ENCODE results near the gene PLEKHJ1.

Gene PLEKHJ1

GRCh38 chr19:2217591-2217990 lies 18.5 kb downstream of the PLEKHJ1 start:
- no peak for DNase-seq (ENCODE audit: extremely low spot score)
- TF ChIP-seq HDGF (IDR thresholded peaks at IDR 0.05; ENCODE audit: borderline replicate concordance) (no peak), SUZ12 (IDR thresholded peaks at IDR 0.05) (no peak), L3MBTL2 (conservative IDR thresholded peaks at IDR 0.05) (no peak), FOXA1 (IDR thresholded peaks at IDR 0.05) (no peak), LEF1 (IDR thresholded peaks at IDR 0.05; ENCODE audit: borderline replicate concordance) (no peak), ZNF384 (IDR thresholded peaks at IDR 0.05) (no peak), FOXM1 (IDR thresholded peaks at IDR 0.05; ENCODE audit: borderline replicate concordance) (no peak)
- ChIA-PET POLR2A (no interaction called here), CTCF (no interaction called here)

GRCh38 chr19:2216361-2217225 lies 19.5 kb downstream of the PLEKHJ1 start:
- POLR2A ChIA-PET: interaction anchor here (0.8 kb wide), 1 partner anchor 17 kb away, joined by 4 read pairs; no protein-coding TSS in a partner anchor
- CTCF ChIA-PET: interaction anchor here (1.0 kb wide), 1 partner anchor 60 kb away, joined by 3 read pairs; no protein-coding TSS in a partner anchor
- TF ChIP-seq FOXM1 (IDR thresholded peaks at IDR 0.05; ENCODE audit: borderline replicate concordance) (no peak), CTBP1 (IDR thresholded peaks at IDR 0.05; ENCODE audit: borderline replicate concordance) (no peak), L3MBTL2 (conservative IDR thresholded peaks at IDR 0.05) (no peak), ZNF384 (IDR thresholded peaks at IDR 0.05) (no peak), TARDBP (IDR thresholded peaks at IDR 0.05) (no peak), FOXA1 (IDR thresholded peaks at IDR 0.05) (no peak), NFRKB (IDR thresholded peaks at IDR 0.05) (no peak), HDGF (IDR thresholded peaks at IDR 0.05; ENCODE audit: borderline replicate concordance) (no peak)
- no peak for DNase-seq (ENCODE audit: extremely low spot score)

- CTCF ChIA-PET: interaction anchor here (1.0 kb wide), 1 partner anchor 59 kb away, joined by 3 read pairs; no protein-coding TSS in a partner anchor
- TF ChIP-seq TARDBP (IDR thresholded peaks at IDR 0.05) (no peak), PKNOX1 (IDR thresholded peaks at IDR 0.05) (peak; percentile 83)
- POLR2A ChIA-PET: interaction anchor here (1.1 kb wide), 1 partner anchor 38 kb away, joined by 3 read pairs; no protein-coding TSS in a partner anchor
- no peak for DNase-seq (ENCODE audit: extremely low spot score)
Measured at GRCh38 chr19:2215281-2215751, 20.8 kb downstream of the PLEKHJ1 start.

GRCh38 chr19:2214251-2214650 lies 21.9 kb downstream of the PLEKHJ1 start:
- TF ChIP-seq TARDBP (IDR thresholded peaks at IDR 0.05) (no peak), FOXK2 (IDR thresholded peaks at IDR 0.05) (no peak), FOXA1 (IDR thresholded peaks at IDR 0.05) (no peak), HDGF (IDR thresholded peaks at IDR 0.05; ENCODE audit: borderline replicate concordance) (no peak), BHLHE40 (IDR thresholded peaks at IDR 0.05; ENCODE audit: borderline replicate concordance) (no peak), FOXM1 (IDR thresholded peaks at IDR 0.05; ENCODE audit: borderline replicate concordance) (no peak), PKNOX1 (IDR thresholded peaks at IDR 0.05) (no peak), L3MBTL2 (conservative IDR thresholded peaks at IDR 0.05) (no peak), CTBP1 (IDR thresholded peaks at IDR 0.05; ENCODE audit: borderline replicate concordance) (no peak), ARNT (IDR thresholded peaks at IDR 0.05) (no peak), SP1 (IDR thresholded peaks at IDR 0.05) (no peak), ZNF384 (IDR thresholded peaks at IDR 0.05) (no peak), LEF1 (IDR thresholded peaks at IDR 0.05; ENCODE audit: borderline replicate concordance) (no peak)
- no peak for DNase-seq (ENCODE audit: extremely low spot score)
- ChIA-PET POLR2A (interaction anchor here (1.1 kb wide), 1 partner anchor 37 kb away, joined by 3 read pairs; no protein-coding TSS in a partner anchor), CTCF (no interaction called here)

GRCh38 chr19:2213799-2214198 lies 22.3 kb downstream of the PLEKHJ1 start:
- ChIA-PET POLR2A (no interaction called here), CTCF (no interaction called here)
- TF ChIP-seq ARNT (IDR thresholded peaks at IDR 0.05) (no peak), TARDBP (IDR thresholded peaks at IDR 0.05) (no peak), SUZ12 (IDR thresholded peaks at IDR 0.05) (no peak), HDGF (IDR thresholded peaks at IDR 0.05; ENCODE audit: borderline replicate concordance) (no peak), NFRKB (IDR thresholded peaks at IDR 0.05) (no peak), FOXA1 (IDR thresholded peaks at IDR 0.05) (no peak), FOXM1 (IDR thresholded peaks at IDR 0.05; ENCODE audit: borderline replicate concordance) (no peak), CTBP1 (IDR thresholded peaks at IDR 0.05; ENCODE audit: borderline replicate concordance) (no peak), BHLHE40 (IDR thresholded peaks at IDR 0.05; ENCODE audit: borderline replicate concordance) (no peak), L3MBTL2 (conservative IDR thresholded peaks at IDR 0.05) (no peak), SP1 (IDR thresholded peaks at IDR 0.05) (no peak)
- no peak for DNase-seq (ENCODE audit: extremely low spot score)

GRCh38 chr19:2212861-2213711 lies 23.0 kb downstream of the PLEKHJ1 start:
- POLR2A ChIA-PET: no interaction called here
- TF ChIP-seq SP1 (IDR thresholded peaks at IDR 0.05) (no peak), ELF4 (IDR thresholded peaks at IDR 0.05) (no peak), HDGF (IDR thresholded peaks at IDR 0.05; ENCODE audit: borderline replicate concordance) (no peak), L3MBTL2 (conservative IDR thresholded peaks at IDR 0.05) (no peak), CTBP1 (IDR thresholded peaks at IDR 0.05; ENCODE audit: borderline replicate concordance) (no peak), FOXA1 (IDR thresholded peaks at IDR 0.05) (no peak), FOXM1 (IDR thresholded peaks at IDR 0.05; ENCODE audit: borderline replicate concordance) (no peak), ZNF384 (IDR thresholded peaks at IDR 0.05) (no peak), NFRKB (IDR thresholded peaks at IDR 0.05) (no peak), PKNOX1 (IDR thresholded peaks at IDR 0.05) (no peak), FOXK2 (IDR thresholded peaks at IDR 0.05) (no peak), LEF1 (IDR thresholded peaks at IDR 0.05; ENCODE audit: borderline replicate concordance) (no peak), BHLHE40 (IDR thresholded peaks at IDR 0.05; ENCODE audit: borderline replicate concordance) (no peak)
- no peak for DNase-seq (ENCODE audit: extremely low spot score)
- CTCF ChIA-PET: no interaction called here
